GM10266 (cell line): ENCODE measurements around the gene IRS1.

Source experiments
- DNase-seq: peaks from one replicate; pipeline ENCODE4 v3.0.0; 2012; ENCODE audit errors: extremely low spot score
- TF ChIP-seq, protein P1 (sequence below): IDR thresholded peaks from 2 replicates; pipeline ENCODE4 v1.5.1; 2012; ENCODE audit warnings: mild to moderate bottlenecking, low read depth; ENCODE audit not compliant: control insufficient read depth, insufficient read depth; ENCODE audit errors: missing control alignments

IRS1 gene

GRCh38 chr2:226798422-226799210, 1.0 kb downstream of the IRS1 start:
- DNase-seq, result peak; percentile 80
- TF ChIP-seq, protein P1, sequence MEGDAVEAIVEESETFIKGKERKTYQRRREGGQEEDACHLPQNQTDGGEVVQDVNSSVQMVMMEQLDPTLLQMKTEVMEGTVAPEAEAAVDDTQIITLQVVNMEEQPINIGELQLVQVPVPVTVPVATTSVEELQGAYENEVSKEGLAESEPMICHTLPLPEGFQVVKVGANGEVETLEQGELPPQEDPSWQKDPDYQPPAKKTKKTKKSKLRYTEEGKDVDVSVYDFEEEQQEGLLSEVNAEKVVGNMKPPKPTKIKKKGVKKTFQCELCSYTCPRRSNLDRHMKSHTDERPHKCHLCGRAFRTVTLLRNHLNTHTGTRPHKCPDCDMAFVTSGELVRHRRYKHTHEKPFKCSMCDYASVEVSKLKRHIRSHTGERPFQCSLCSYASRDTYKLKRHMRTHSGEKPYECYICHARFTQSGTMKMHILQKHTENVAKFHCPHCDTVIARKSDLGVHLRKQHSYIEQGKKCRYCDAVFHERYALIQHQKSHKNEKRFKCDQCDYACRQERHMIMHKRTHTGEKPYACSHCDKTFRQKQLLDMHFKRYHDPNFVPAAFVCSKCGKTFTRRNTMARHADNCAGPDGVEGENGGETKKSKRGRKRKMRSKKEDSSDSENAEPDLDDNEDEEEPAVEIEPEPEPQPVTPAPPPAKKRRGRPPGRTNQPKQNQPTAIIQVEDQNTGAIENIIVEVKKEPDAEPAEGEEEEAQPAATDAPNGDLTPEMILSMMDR, result peak; percentile 21

DNA sequence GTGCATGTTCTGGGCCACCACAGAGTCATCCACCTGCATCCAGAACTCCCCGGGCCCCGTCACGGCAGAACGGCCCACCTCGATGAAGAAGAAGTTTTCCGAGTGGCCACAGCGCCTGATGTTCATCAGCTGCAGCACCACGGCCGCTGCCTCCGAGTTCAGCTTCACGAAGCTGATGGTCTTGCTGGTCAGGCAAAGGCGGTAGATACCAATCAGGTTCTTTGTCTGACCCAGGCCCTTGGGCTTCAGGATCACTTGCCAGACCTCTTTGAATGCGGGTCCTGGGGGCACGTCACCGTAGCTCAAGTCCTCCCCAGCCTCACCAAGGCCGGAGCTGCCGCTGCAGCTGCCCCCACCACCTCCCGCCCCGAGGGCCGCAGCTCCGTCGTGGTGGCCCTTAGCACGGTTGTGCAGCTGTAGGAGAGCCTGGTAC, 1.6 kb downstream of the IRS1 start:
- TF ChIP-seq, protein P1, result no peak
- no peak for DNase-seq

DNA sequence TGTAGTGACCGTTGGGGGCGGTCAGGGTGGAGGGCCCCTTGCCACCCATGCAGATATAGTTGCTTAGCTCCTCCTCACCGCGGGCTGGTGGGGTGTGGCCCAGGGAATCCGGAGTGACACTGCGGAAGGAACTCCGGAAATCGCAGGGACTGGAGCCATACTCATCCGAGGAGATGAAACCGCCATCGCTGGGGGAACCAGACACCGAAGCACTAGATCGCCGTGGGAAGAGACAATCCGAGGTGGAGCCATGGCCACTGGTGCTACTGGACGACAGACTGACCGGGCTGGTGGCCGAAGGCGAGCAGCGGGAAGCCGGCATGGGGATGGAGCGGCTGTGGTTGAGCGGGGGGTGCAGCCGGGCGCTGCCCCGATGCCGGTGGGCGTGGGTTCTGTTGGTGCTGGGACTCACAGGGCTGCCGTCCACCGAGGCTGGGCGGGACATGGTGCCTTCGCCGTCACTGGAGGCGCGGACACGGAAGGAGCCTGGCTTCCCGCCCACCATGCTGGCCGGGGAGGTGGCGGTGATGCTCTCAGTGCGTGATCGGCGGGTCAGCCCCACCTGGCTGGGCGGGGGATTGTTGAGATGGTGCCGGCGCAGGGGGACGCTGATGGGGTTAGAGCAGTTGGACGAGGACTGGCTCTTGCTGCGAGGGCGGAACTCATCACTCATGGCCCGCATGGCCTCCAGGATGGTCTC, 2.2 kb downstream of the IRS1 start:
- no peak for DNase-seq

DNA sequence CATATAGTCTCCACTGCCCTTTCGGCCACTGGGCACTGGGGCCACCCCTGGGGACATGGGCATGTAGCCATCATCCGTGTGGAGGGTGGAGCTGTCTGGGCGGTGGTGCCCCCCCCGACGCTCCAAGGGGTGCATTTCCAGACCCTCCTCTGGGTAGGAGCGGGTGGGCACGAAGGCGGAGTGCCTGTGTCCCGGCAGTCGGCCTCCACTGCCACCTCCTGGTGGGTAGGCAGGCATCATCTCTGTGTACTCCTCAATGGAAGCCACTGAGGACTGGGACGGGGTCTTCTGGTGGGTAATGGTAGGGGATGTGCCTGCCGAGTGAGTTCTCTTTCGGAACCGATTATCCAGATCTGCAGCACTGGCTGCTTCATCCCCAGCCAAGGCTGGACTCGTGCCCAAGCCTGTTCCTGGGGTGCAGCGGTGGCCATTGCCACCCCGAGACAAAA, 2.8 kb downstream of the IRS1 start:
- TF ChIP-seq, protein P1, result peak; percentile 44
- DNase-seq, result no peak

More for the DNA sequence above, 2.2 kb downstream of the IRS1 start:
- TF ChIP-seq, protein P1, result no peak

DNA sequence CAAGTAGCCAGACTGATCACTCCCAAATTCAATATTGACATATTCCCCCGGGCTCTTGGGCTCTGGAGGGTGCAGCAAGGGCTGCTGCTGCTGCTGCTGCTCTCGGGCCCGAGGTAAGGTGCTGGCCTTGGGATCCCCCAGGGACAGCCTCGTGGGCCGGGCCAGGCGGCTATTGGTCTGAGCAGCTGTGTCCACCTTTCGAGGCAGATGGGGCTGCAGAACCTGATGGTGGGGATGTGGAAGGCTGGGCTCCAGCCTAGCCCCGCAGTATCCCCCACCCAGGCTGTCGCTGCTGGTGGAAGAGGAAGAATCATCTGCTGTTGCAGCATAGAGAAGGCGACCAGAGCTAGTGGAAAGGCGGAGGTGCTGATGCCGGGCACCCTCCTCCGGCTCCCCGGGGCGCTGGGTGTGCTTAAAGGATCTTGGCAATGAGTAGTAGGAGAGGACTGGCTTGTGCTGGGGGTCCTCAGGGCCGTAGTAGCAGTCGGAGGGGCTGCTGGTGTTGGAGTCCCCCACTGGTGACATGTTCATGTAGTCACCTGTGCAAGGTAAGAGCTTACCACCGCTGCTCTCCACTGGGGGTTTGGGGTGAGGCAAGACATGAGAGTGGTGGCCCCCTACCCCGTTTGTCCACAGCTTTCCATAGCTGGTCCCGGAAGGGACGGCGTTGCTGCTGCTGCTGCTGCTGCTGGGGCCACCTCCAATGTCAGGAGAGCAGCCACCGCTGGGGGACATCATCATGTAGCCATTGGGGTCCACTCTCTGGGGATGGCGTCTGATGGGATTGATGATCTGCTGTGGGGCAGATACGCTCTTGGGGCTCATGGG, 3.4 kb downstream of the IRS1 start:
- TF ChIP-seq, protein P1, result no peak
- no peak for DNase-seq

DNA sequence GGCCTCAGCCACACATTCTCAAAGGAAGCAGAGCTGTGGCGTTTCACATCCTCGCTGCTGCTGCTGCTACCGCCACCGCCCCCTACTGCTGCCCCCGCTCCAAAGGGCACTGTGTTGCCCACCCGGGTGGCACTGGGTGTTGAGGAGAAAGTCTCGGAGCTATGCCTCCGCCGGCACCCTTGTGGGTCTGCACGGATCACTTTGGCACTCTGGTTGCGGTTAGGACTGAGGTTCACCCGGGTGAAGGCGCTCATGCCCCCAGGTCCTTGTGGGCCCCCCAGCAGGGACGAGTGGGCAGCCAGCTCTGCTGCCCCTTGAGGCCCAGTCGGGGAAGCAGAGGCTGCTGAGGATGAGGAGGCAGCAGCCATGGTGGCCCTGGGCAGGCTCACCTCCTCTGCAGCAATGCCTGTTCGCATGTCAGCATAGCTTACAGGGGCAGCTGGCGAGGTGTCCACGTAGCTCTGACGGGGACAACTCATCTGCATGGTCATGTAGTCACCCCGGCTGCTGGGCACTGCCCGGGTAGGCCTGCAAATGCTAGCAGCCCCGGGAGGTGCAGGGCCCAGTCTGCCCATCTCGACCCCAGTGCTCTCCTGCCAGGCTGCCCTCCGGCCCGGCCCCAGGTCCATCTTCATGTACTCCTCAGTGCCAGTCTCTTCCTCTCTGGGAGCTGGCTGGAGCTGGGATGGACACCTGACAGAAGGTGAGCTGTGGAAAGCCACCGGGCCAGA, 4.2 kb downstream of the IRS1 start:
- DNase-seq, result no peak
- TF ChIP-seq, protein P1, result no peak
